Stimulated activated CD8-positive, alpha-beta memory T cell treated with anti-CD3 and anti-CD28 coated beads, Interleukin-4, amount 100 ng/mL, for 4 hours (primary cell): ENCODE measurements around the gene TM4SF5.

ENCODE experiments used
- DNase-seq, 2 donors: peaks; one replicate each; pipeline ENCODE4 v3.0.0-alpha.2; 2020; ENCODE audit warnings: low read depth in 2 of 2, low spot score in 1 of 2

The TM4SF5 gene

GRCh38 chr17:4747847-4748246 is 23.8 kb upstream of the TM4SF5 start:
- DNase-seq: no peak

- no peak for DNase-seq
These were observed 23.0 kb upstream of the TM4SF5 start for GRCh38 chr17:4748686-4749085.

DNA sequence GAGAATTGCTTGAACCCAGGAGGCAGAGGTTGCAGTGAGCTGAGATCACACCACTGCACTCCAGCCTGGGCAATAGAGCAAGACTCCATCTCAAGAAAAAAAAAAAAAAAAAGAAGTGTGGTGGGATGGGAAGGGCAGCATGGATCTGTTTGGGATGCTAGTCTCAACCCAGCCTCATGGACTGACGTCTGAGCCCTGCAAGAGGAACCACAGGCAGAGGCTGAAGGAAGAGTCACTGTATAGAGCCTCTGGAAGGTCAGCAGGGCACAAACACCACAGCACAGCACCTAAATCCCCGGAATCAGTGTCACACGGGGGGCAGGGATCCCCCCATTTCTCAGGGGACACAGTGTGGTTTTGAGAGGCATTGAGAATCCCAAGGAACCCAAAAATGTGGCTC is 21.1 kb upstream of the TM4SF5 start:
- DNase-seq: no peak

- no peak for DNase-seq
These were observed 19.8 kb upstream of the TM4SF5 start for GRCh38 chr17:4751932-4752331.

DNA sequence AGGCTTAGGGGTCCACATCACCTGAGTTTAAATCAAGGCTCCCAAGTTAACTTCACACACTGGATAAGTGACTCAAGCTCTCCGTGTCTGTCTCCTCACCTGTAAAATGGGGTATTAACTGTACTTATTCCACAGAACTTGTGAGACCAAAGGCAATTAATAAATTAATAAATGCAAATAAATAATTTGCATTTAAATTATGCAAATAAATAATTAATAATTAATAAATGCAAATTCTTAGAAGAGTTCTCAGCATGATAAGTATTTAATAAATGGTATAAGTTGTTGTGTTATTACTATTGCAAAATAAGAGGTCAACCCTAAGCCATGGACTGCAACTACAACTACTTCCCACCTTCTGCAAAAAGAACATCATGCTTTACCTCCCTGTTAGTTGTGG is 18.3 kb upstream of the TM4SF5 start:
- DNase-seq: no peak

DNA sequence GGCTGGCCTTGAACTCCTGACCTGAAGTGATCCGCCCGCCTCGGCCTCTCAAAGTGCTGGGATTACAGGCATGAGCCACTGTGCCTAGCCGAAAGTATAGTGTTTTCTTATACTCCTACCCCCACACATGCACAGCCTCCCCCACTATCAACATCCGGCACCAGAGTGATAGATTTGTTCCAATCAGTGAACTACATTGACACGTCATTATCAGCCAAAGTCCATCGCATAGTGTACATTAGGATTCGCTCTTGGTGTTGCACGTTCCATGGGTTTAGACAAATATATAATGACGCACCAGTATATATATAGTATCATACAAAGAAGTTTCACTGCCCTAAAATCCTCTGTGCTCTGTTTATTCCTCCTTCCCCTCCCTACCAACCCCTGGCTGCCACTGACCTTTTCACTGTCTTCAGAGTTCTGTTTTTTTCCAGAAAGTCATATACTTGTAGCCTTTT is 11.9 kb upstream of the TM4SF5 start:
- DNase-seq: no peak

DNA sequence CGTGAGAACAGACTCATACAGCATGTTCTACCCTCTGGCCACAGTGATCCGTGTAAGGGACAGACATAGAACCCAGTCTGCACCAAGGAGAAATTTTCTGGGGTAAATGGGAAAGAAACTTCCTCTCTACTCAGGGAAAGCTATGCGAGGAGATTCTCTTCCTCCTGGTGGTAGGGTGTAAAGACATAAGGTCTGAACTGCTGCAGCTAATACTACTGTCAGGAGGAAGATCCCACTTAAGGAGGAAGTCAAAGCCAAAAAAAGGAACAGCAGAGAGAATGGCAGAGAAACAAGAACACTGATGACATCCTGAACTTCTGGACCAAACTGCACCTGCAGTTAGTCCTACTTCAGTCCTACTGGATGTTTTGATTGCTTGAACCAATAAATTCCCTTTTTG is 7.1 kb upstream of the TM4SF5 start:
- DNase-seq: no peak

DNA sequence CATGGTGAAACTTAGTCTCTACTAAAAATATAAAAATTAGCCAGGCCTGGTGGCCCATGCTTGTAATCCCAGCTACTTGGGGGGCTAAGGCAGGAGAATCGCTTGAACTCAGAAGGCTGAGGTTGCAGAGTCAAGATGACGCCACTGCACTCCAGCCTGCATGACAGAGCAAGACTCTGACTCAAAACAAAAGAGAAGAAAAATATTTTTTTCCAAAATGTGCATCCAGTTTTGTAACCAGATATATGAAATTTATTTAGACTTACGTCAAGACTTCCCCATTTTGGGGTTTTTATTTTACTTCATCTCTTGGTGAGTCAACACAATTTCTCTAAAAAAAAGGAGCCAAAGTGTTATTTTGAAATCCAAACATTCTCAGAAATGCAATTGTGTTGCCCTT is 5.5 kb upstream of the TM4SF5 start:
- no peak for DNase-seq

- no peak for DNase-seq
These were observed 5.0 kb upstream of the TM4SF5 start for GRCh38 chr17:4766723-4767122.

GRCh38 chr17:4768298-4768697 is 3.4 kb upstream of the TM4SF5 start:
- DNase-seq: no peak

DNA sequence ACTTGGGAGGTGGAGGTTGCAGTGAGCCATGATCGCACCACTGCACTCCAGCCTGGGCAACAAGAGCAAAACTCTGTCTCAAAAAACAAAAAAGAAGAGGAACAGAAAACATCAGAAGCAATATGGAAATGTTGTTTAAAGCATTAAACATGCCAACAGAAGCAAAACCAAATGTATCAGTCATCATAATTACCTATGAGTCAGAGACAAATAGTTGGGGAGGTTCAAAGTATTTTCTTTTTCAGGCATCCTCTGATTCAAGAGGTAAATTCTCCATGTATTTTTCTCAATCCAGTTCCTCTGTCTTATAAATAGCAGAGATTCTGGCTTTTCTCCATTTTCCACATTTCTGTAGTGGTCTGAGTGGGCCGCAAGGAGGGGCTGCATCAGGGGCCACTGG is 2.1 kb upstream of the TM4SF5 start:
- DNase-seq: no peak

GRCh38 chr17:4772235-4772613 is 538 bp downstream of the TM4SF5 start:
- no peak for DNase-seq

- no peak for DNase-seq
These were observed 6.5 kb downstream of the TM4SF5 start for GRCh38 chr17:4777969-4778760.

DNA sequence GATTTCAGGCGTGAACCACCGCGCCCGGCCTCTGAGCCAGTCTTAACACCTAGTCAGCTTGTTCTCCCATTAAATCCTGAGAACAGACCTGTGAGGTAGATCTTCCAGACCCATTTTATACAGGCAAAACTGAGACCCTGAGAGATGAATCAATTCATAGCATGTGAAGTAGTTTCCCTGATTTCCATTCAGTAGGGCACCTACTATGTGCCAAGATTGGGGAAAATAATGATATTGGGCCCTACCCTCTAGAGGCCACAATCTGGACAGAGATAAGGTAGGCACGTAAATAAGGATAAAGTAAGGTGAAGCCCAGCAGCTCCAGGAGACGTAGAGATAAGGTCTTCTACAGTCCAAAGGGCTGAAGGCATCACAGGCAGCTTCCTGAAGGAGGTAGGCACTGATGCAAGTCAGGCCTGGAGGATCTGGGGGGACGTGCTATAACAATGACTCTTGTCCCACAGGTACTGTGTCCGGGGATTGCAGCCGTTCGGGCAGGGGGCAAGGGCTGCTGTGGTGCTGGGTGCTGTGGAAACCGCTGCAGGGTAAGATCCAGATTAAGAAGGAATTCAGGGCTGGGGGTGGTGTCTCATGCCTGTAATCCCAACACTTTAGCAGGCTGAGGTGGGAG is 8.8 kb downstream of the TM4SF5 start:
- no peak for DNase-seq

DNA sequence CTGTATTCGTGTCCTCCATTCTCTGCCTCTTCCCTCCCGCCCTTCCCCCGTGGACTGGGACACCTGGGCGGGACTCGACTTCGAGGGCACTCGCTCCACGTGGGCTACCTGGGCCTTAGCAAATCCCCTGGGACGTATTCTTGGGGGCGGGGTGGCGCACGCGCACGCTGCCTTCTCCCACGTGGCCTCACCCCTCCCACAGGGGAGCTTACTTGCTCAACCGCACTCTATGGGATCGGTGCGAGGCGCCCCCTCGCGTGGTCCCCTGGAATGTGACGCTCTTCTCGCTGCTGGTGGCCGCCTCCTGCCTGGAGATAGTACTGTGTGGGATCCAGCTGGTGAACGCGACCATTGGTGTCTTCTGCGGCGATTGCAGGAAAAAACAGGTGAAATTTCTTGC is 11.0 kb downstream of the TM4SF5 start:
- no peak for DNase-seq

GRCh38 chr17:4785311-4786105 is 13.8 kb downstream of the TM4SF5 start:
- no peak for DNase-seq

- no peak for DNase-seq
These were observed 14.4 kb downstream of the TM4SF5 start, which contains the start of gene VMO1 for GRCh38 chr17:4786106-4786511. Gene VMO1 (minus strand): TSS chr17:4786364. CDS start chr17:4786352, 12 bp downstream.

DNA sequence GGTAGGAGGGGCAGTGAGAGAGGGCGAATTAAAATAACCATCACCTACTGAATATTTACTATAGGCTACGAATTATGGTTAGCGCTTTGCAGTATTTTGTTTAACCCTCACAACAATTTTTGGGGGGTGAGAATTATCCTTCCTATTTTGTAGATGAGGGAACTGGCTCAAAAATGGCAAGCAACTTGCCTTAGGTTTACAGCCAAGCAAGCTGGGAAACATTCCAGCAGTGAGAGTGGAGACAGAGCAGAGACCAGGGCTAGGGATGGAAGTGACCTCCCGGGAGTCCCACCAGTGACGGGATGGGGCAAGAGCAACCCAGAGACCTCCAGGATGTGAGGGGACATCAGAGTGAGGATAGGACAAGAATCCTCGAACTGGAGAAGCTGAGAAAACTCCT is 14.8 kb downstream of the TM4SF5 start:
- no peak for DNase-seq

DNA sequence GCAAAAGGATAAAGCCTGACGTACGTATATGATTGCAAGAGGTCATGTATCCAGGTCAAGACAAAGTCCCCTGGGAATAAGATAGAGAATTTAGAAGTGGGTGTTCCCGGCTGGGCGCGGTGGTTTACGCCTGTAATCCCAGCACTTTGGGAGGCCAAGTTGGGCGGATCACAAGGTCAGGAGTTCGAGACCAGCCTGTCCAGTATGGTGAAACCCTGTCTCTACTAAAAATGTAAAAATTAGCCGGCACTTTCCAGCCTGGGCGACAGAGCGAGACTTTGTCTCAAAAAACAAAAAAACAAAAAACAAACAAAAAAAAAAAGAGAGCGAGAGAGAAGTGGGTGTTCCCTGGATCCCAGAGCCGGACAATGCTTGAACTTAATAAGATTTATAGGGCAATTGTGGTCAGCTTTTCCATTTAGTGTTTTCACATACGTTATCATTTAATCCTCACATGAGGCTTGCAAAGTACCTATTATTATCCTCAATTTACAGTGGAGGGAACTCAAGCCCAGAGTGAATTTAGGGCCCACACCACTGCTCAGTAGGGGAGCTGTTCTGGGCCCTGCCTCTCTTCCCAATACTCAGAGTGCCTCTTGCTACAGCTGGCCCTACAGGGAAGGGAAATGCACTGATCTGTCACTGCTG is 16.6 kb downstream of the TM4SF5 start:
- no peak for DNase-seq

DNA sequence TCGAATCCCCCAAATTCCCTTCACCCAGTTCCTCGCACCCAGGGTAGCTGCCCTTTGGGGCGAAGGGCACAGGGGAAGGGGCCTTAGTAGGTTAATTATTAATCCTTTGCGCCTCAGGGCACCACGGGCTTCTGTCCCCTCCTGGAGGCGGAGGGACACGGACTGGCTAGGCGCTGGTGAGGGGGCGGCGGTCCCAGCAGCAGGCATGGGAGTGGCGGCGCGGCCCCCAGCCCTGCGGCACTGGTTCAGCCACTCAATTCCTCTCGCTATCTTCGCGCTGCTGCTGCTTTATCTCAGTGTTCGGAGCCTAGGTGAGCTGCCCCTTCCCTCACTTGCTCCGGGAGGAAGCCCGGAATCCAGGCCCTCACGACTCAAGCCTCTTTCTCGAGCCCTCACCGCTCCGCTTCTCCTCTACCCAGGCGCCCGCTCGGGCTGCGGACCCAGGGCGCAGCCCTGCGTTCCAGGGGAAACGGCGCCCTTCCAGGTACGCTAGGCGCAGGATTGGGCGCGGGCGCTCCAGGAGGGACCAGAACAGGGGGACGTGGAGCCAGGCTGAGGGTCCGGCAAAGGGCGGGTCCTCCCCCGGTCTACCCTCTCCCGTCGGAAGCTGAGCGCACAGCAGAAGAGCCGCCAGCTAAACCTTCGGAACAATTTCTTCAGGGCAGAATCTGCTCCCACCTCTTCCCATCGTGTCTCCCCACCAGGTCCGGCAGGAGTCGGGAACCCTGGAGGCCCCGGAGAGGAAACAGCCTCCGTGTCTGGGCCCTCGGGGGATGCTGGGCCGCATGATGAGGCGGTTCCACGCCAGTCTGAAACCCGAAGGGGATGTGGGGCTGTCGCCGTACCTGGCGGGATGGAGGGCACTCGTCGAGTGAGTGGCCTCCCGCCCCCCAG is 17.4 kb downstream of the TM4SF5 start, which contains the start of gene GLTPD2:
Gene GLTPD2 (plus strand): TSS at position 158 of the 894 bp plus-strand sequence. CDS start 48 bp downstream, at position 206.
- no peak for DNase-seq

GRCh38 chr17:4789701-4789950 is 17.9 kb downstream of the TM4SF5 start:
- no peak for DNase-seq
